SK-N-SH (cell line): Measurements from ENCODE around the gene TASP1. TPM values are rescaled to one million over a fixed set of nuclear protein-coding genes. Genes with fewer than 3 reads are reported as not detected.

Source experiments
- CTCF ChIA-PET: fragments of 300-600, 350-600 bp; formaldehyde crosslinking; extraction: SDS; loops from one replicate; lab custom pipeline; 2021; lab: Yijun Ruan, JAX
- POLR2A ChIA-PET: fragments of 350-600 bp; sonication (Branson Sonifier 250); formaldehyde crosslinking; extraction: SDS; loops from one replicate; lab custom pipeline; 2020; ENCODE audit warnings: antibody characterized with exemption, inconsistent platforms; lab: Yijun Ruan, JAX
- DNase-seq: peaks from one replicate; pipeline ENCODE4 v3.0.0; 2012
- H2AFZ ChIP-seq: fragments of 200-600 bp; sonication (generic); 2 replicates; pipeline ENCODE4 v1.8.1; 2016; ENCODE audit warnings: antibody characterized with exemption, mild to moderate bottlenecking, low read depth
- H3F3A ChIP-seq: fragments of 200-600 bp; sonication (generic); replicated peaks from 2 replicates; pipeline ENCODE3; 2016; ENCODE audit warnings: antibody characterized with exemption, mild to moderate bottlenecking; ENCODE audit not compliant: insufficient read depth
- H3K27ac ChIP-seq, 2 experiments: fragments of 200-500 bp in 1 of 2; fragments of 200-600 bp in 1 of 2; sonication (Bioruptor generic) in 1 of 2; sonication (generic), shearing (Covaris generic) in 1 of 2; 2 replicates each; pipeline versions ENCODE4 v1.5.1 to v1.6.1; 2014 to 2016; ENCODE audit warnings: low read depth in 2 of 2, inconsistent platforms in 1 of 2, low read length in 1 of 2, mild to moderate bottlenecking in 1 of 2, mixed read lengths in 1 of 2
- H3K27me3 ChIP-seq: fragments of 200-600 bp; sonication (generic), shearing (Covaris generic); 2 replicates; pipeline ENCODE4 v1.6.1; 2016; ENCODE audit warnings: mixed run types; ENCODE audit not compliant: insufficient read depth
- H3K36me3 ChIP-seq, 2 experiments: fragments of 200-500 bp in 1 of 2; fragments of 200-600 bp in 1 of 2; sonication (Bioruptor generic) in 1 of 2; sonication (generic) in 1 of 2; replicated peaks in 1 of 2; 2 replicates each; pipeline versions ENCODE3 to v1.5.1; 2014 to 2016; ENCODE audit warnings: low read length in 1 of 2, mild to moderate bottlenecking in 1 of 2; ENCODE audit not compliant: insufficient read depth in 2 of 2, control insufficient read depth in 1 of 2
- H3K4me1 ChIP-seq, 2 experiments: fragments of 200-500 bp in 1 of 2; fragments of 200-600 bp in 1 of 2; sonication (Bioruptor generic) in 1 of 2; sonication (generic), shearing (Covaris generic) in 1 of 2; 2 replicates each; pipeline versions ENCODE4 v1.5.1 to v1.6.1; 2014 to 2016; ENCODE audit warnings: low read depth in 1 of 2, low read length in 1 of 2, mixed run types in 1 of 2; ENCODE audit not compliant: insufficient read depth in 2 of 2, control insufficient read depth in 1 of 2
- H3K4me2 ChIP-seq: fragments of 200-600 bp; sonication (generic), shearing (Covaris generic); 2 replicates; pipeline ENCODE4 v1.6.1; 2017; ENCODE audit warnings: mixed run types
- H3K4me3 ChIP-seq, 2 experiments: fragments of 200-500 bp in 1 of 2; fragments of 200-600 bp in 1 of 2; sonication (Bioruptor generic) in 1 of 2; sonication (generic), shearing (Covaris generic) in 1 of 2; 2 replicates each; pipeline versions ENCODE4 v1.5.1 to v1.8.1; 2014 to 2016; ENCODE audit warnings: low read depth in 2 of 2, inconsistent platforms in 1 of 2, low read length in 1 of 2, mild to moderate bottlenecking in 1 of 2, mixed read lengths in 1 of 2, moderate library complexity in 1 of 2
- H3K79me2 ChIP-seq: fragments of 200-600 bp; sonication (generic); 2 replicates; pipeline ENCODE4 v1.8.1; 2017; ENCODE audit warnings: mild to moderate bottlenecking; ENCODE audit not compliant: insufficient read depth
- H3K9ac ChIP-seq: fragments of 200-600 bp; sonication (generic); 2 replicates; pipeline ENCODE4 v1.6.1; 2017; ENCODE audit warnings: mixed run types
- H3K9me2 ChIP-seq: fragments of 200-600 bp; sonication (generic); 2 replicates; pipeline ENCODE4 v1.6.1; 2017; ENCODE audit warnings: mixed run types
- H3K9me3 ChIP-seq: fragments of 200-600 bp; sonication (generic); 2 replicates; pipeline ENCODE4 v1.6.1; 2017; ENCODE audit warnings: mixed run types, mild to moderate bottlenecking, moderate library complexity
- H4K20me1 ChIP-seq: fragments of 200-600 bp; sonication (generic); 2 replicates; pipeline ENCODE4 v1.6.1; 2017; ENCODE audit warnings: mild to moderate bottlenecking, mixed run types; ENCODE audit not compliant: insufficient read depth
- FOSL2 ChIP-seq: IDR thresholded peaks from 2 replicates; pipeline ENCODE4 v1.4.0; 2012; ENCODE audit warnings: low read depth, mild to moderate bottlenecking, moderate library complexity, borderline replicate concordance
- FOXJ3 ChIP-seq: sonication (generic); formaldehyde crosslinking; IDR thresholded peaks from 2 replicates; pipeline ENCODE4 v1.5.1; 2020; ENCODE audit warnings: mild to moderate bottlenecking, missing genetic modification reagents
- MEF2A ChIP-seq: IDR thresholded peaks from 2 replicates; pipeline ENCODE4 v1.4.0; 2012; ENCODE audit warnings: low read depth, borderline replicate concordance
- RAD21 ChIP-seq: IDR thresholded peaks from 2 replicates; pipeline ENCODE4 v1.6.1; 2012; ENCODE audit warnings: mild to moderate bottlenecking, low read length
- RXRA ChIP-seq: IDR thresholded peaks from 2 replicates; pipeline ENCODE4 v1.4.0; 2012; ENCODE audit warnings: low read depth, mild to moderate bottlenecking, borderline replicate concordance
- SMC3 ChIP-seq: IDR thresholded peaks from 2 replicates; pipeline ENCODE4 v1.6.1; 2012; ENCODE audit warnings: low read depth, low read length, improper control_type of control experiment
- TEAD4 ChIP-seq: IDR thresholded peaks from 2 replicates; pipeline ENCODE4 v1.4.0; 2012; ENCODE audit warnings: mild to moderate bottlenecking, borderline replicate concordance; ENCODE audit not compliant: insufficient read depth
- whole genome bisulfite sequencing: methylation state at CpG from one replicate; pipeline ENCODE4 v1.1.6; 2017; ENCODE audit warnings: low lambda C conversion rate; 5-methylcytosine and 5-hydroxymethylcytosine counted together
- polyA plus RNA-seq, 3 experiments: library from polyadenylated mRNA; depleted of rRNA; stranded (reverse); fragments of >200 nt; gene quantifications; 2 replicates each; pipeline ENCODE4 v1.2.3, GENCODE V29; 2012
- TF ChIP-seq, protein P1 (sequence below): IDR thresholded peaks from 2 replicates; pipeline ENCODE4 v1.4.0; 2012; ENCODE audit warnings: low read depth, borderline replicate concordance
- TF ChIP-seq, protein P2 (sequence below): fragments of 200-600 bp; sonication (generic); IDR thresholded peaks from 2 replicates; pipeline ENCODE4 v1.6.1; 2017; ENCODE audit warnings: antibody characterized with exemption, mild to moderate bottlenecking, moderate library complexity

The TASP1 gene
- polyA plus RNA-seq, 1 of the 3 experiments (the other 2 are of a cell fraction), result 5.9 TPM

DNA sequence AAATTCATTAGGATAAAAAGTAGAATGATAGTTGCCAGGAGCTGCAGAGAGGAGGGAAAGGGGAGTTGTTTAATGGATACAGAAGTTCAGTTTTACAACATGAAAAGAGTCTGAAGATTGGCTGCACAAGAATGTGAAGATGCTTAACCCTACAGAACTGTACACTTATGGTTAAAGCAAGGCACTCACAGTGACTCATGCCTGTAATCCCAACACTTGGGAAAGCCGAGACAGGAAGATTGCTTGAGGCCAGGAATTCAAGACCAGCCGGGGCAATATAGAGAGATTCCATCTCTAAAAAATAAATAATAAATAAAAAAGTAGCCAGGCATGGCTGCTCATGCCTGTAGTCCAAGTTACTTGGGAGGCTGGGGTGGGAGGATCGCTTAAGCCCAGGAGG is 174.0 kb downstream of the TASP1 start:
- Histone ChIP-seq H3K9me3 (no peaks in the 10 kb centered on the region), H3K9ac (no peak overlapping the region), H2AFZ (no peak overlapping the region), H3K4me2 (no peak overlapping the region), H3K27me3 (no peaks in the 10 kb centered on the region), H3K9me2 (no peaks in the 10 kb centered on the region), H3K27ac (no peak overlapping the region), H3K79me2 (no peaks in the 10 kb centered on the region), H3K36me3 (peaks cover 0 to 3% of the 10 kb centered on the region in 2 experiments), H3F3A (no peaks in the 10 kb centered on the region), H4K20me1 (no peaks in the 10 kb centered on the region), H3K4me3 (no peak overlapping the region), H3K4me1 (no peaks in the 10 kb centered on the region)
- POLR2A ChIA-PET, result no interaction called here
- CTCF ChIA-PET, result no interaction called here
- WGBS, result 91% methylated on average over 3 of the region's 3 CpGs
- TF ChIP-seq, protein P1, sequence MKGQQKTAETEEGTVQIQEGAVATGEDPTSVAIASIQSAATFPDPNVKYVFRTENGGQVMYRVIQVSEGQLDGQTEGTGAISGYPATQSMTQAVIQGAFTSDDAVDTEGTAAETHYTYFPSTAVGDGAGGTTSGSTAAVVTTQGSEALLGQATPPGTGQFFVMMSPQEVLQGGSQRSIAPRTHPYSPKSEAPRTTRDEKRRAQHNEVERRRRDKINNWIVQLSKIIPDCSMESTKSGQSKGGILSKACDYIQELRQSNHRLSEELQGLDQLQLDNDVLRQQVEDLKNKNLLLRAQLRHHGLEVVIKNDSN, result no peak
- no peak for TF ChIP-seq SMC3
- DNase-seq, result no peak

DNA sequence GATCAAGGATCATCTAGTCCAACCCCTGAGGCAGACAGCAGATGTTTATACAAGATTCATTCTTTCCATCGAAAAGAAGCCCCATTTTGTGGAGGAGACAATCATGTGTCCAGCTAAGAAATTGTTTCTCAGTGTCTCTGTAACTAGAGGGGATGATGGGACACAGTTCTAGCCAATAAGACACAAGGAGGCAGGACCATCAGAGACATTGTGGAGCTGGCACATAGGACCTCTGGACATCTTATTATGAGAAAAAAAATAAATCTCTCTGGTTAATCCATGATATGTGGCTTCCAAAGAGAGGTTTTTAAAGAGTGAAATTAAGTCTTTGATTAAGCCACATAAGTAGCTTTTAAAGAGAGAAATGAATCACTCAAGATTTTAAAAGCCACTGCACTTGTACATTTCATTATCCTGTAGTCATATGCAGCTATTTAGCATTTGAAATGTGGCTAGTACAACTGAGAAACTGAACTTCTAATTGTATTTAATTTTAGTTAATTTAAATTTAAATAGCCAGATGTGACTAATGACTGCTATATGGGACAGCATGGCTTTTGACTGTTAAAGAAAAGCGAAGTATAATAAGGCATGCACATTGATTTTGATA is 176.8 kb downstream of the TASP1 start:
- Histone ChIP-seq H3K4me1 (no peaks in the 10 kb centered on the region), H3K79me2 (no peaks in the 10 kb centered on the region), H3K4me2 (no peak overlapping the region), H3K9me2 (no peaks in the 10 kb centered on the region), H2AFZ (no peak overlapping the region), H3K27ac (no peak overlapping the region), H3K27me3 (no peaks in the 10 kb centered on the region), H3K9ac (no peak overlapping the region), H3K4me3 (no peak overlapping the region), H3K9me3 (no peaks in the 10 kb centered on the region), H3K36me3 (no peaks in the 10 kb centered on the region), H3F3A (no peaks in the 10 kb centered on the region), H4K20me1 (no peaks in the 10 kb centered on the region)
- DNase-seq, result no peak
- ChIA-PET CTCF (interaction anchor here (3.8 kb wide), 1 partner anchor 85 kb away, joined by 39 read pairs; no protein-coding TSS in a partner anchor), POLR2A (no interaction called here)
- 70% methylated on average over 2 of the region's 2 CpGs for WGBS
- TF ChIP-seq RXRA, result no peak

DNA sequence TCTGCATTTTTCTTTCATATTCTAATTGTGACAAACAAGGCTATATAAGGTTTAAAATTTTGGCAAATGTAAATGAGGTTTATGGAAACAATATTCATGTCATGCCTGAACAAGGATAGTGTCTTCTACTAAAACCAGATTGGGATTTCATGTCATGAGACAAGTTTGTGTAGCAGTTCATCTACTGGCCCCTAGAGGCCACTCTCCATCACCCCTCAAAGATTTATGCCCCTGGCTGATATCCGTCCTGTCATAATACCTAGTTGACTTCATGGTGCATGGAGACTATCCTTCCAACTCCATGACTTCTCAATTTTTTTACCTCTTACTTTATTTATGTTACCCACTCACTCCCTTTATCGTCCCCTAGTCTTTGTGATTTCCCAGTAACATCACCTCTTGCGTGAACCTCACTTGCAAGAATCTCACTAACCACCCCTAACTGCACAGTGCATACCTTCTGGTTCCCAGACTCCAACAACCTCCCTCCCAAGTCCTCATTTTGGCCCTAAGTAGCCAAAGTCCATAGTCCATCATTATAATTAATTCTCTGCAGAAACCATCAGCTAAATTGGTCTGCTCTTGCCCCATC is 179.8 kb downstream of the TASP1 start:
- H3K27ac ChIP-seq, result no peak overlapping the region
- H3K9me3 ChIP-seq, result no peaks in the 10 kb centered on the region
- no peaks in the 10 kb centered on the region for H3K79me2 ChIP-seq
- H3K4me1 ChIP-seq, result peaks cover 0 to 13% of the 10 kb centered on the region in 2 experiments; a peak in 1 of 4 replicates
- ChIA-PET POLR2A (no interaction called here), CTCF (interaction anchor here (0.6 to 3.8 kb wide), 10 partner anchors 16 to 312 kb away, joined by 3 to 39 read pairs (median 5); no protein-coding TSS in a partner anchor)
- H3K9me2 ChIP-seq, result no peaks in the 10 kb centered on the region
- no peaks in the 10 kb centered on the region for H3F3A ChIP-seq
- no peak overlapping the region for H3K9ac ChIP-seq
- no peak overlapping the region for H3K4me2 ChIP-seq
- peak; percentile 33 for DNase-seq
- no peaks in the 10 kb centered on the region for H3K27me3 ChIP-seq
- no peak overlapping the region for H2AFZ ChIP-seq
- no peak overlapping the region; a peak in 1 of 4 replicates for H3K4me3 ChIP-seq
- H3K36me3 ChIP-seq, result no peaks in the 10 kb centered on the region
- 80% methylated on average over 3 of the region's 3 CpGs for WGBS
- H4K20me1 ChIP-seq, result no peaks in the 10 kb centered on the region
- TF ChIP-seq TEAD4 (no peak), MEF2A (no peak), FOSL2 (no peak), FOXJ3 (CRISPR knock-in tag) (no peak), RAD21 (peak; percentile 72), SMC3 (peak; percentile 46; the same call in 1 of the 2 replicates)
- TF ChIP-seq, protein P2, sequence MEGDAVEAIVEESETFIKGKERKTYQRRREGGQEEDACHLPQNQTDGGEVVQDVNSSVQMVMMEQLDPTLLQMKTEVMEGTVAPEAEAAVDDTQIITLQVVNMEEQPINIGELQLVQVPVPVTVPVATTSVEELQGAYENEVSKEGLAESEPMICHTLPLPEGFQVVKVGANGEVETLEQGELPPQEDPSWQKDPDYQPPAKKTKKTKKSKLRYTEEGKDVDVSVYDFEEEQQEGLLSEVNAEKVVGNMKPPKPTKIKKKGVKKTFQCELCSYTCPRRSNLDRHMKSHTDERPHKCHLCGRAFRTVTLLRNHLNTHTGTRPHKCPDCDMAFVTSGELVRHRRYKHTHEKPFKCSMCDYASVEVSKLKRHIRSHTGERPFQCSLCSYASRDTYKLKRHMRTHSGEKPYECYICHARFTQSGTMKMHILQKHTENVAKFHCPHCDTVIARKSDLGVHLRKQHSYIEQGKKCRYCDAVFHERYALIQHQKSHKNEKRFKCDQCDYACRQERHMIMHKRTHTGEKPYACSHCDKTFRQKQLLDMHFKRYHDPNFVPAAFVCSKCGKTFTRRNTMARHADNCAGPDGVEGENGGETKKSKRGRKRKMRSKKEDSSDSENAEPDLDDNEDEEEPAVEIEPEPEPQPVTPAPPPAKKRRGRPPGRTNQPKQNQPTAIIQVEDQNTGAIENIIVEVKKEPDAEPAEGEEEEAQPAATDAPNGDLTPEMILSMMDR, result peak; percentile 84
